ENCODE measurements around the gene CLIC4. TPM values are rescaled to one million over a fixed set of nuclear protein-coding genes. Genes with fewer than 3 reads are reported as not detected.
"Not testable (repeated sequence)": the region's sequence is repeated elsewhere in the genome, so short reads cannot be mapped to it uniquely, and the experiment has no call there.

CLIC4 gene
- total RNA-seq, 4 donors from 2014 or later, result 17.3 to 63.5 (median 32.6) TPM

- no peaks in the 10 kb centered on the region for H3K4me1 ChIP-seq
- TF ChIP-seq POLR2A (IDR thresholded peaks at IDR 0.05), result no peak
- TF ChIP-seq CTCF (IDR thresholded peaks at IDR 0.05), result no peak
- H3K27ac ChIP-seq, result no peak overlapping the region
- no peaks in the 10 kb centered on the region for H3K9me3 ChIP-seq
- H3K27me3 ChIP-seq, result no peaks in the 10 kb centered on the region
- no peak for DNase-seq
- H3K4me3 ChIP-seq, result no peak overlapping the region
- no peaks in the 10 kb centered on the region for H3K36me3 ChIP-seq
Observed at GRCh38 chr1:24714859-24715520, 30.3 kb upstream of the CLIC4 start.

GRCh38 chr1:24715658-24716057, 29.6 kb upstream of the CLIC4 start:
- no peak for TF ChIP-seq CTCF (IDR thresholded peaks at IDR 0.05)
- TF ChIP-seq POLR2A (IDR thresholded peaks at IDR 0.05), result no peak
- no peaks in the 10 kb centered on the region for H3K4me1 ChIP-seq
- no peaks in the 10 kb centered on the region for H3K36me3 ChIP-seq
- H3K27me3 ChIP-seq, result no peaks in the 10 kb centered on the region
- no peak overlapping the region for H3K27ac ChIP-seq
- no peak overlapping the region for H3K4me3 ChIP-seq
- no peak for DNase-seq
- no peaks in the 10 kb centered on the region for H3K9me3 ChIP-seq

- DNase-seq, result no peak
- no peaks in the 10 kb centered on the region for H3K9me3 ChIP-seq
- no peaks in the 10 kb centered on the region for H3K36me3 ChIP-seq
- TF ChIP-seq CTCF (IDR thresholded peaks at IDR 0.05) (no peak), POLR2A (IDR thresholded peaks at IDR 0.05) (no peak)
- H3K4me1 ChIP-seq, result no peaks in the 10 kb centered on the region
- no peak overlapping the region for H3K4me3 ChIP-seq
- no peaks in the 10 kb centered on the region for H3K27me3 ChIP-seq
- H3K27ac ChIP-seq, result no peak overlapping the region
Observed at GRCh38 chr1:24717887-24718650, 27.2 kb upstream of the CLIC4 start.

GRCh38 chr1:24720152-24720551, 25.1 kb upstream of the CLIC4 start:
- no peaks in the 10 kb centered on the region for H3K27me3 ChIP-seq
- H3K27ac ChIP-seq, result peak overlapping the region in 2 of 4 donors; percentile 19 to 22
- no peaks in the 10 kb centered on the region for H3K36me3 ChIP-seq
- no peaks in the 10 kb centered on the region for H3K4me1 ChIP-seq
- DNase-seq, result peak in 1 of 3 donors; percentile 56
- TF ChIP-seq CTCF (IDR thresholded peaks at IDR 0.05) (no peak), POLR2A (IDR thresholded peaks at IDR 0.05) (no peak)
- no peaks in the 10 kb centered on the region for H3K9me3 ChIP-seq
- no peak overlapping the region for H3K4me3 ChIP-seq

- TF ChIP-seq POLR2A (IDR thresholded peaks at IDR 0.05) (no peak), CTCF (IDR thresholded peaks at IDR 0.05) (no peak)
- no peaks in the 10 kb centered on the region for H3K36me3 ChIP-seq
- H3K27ac ChIP-seq, result no peak overlapping the region
- no peak overlapping the region for H3K4me3 ChIP-seq
- no peaks in the 10 kb centered on the region for H3K9me3 ChIP-seq
- no peak for DNase-seq
- H3K4me1 ChIP-seq, result no peaks in the 10 kb centered on the region
- no peaks in the 10 kb centered on the region for H3K27me3 ChIP-seq
Observed at GRCh38 chr1:24721533-24721932, 23.7 kb upstream of the CLIC4 start.

GRCh38 chr1:24722073-24723035, 22.9 kb upstream of the CLIC4 start:
- H3K4me3 ChIP-seq, H3K4me1 ChIP-seq: not testable (repeated sequence)

More at GRCh38 chr1:24722073-24723035, 22.9 kb upstream of the CLIC4 start:
- H3K27ac ChIP-seq, H3K27me3 ChIP-seq, H3K9me3 ChIP-seq, H3K36me3 ChIP-seq, DNase-seq: not testable (repeated sequence)

Measured in Peyer's patch (tissue), 4 donors.